Activated CD4-positive, alpha-beta memory T cell treated with anti-CD3 and anti-CD28 coated beads for 36 hours (primary cell): Measurements from ENCODE around the gene OVCH1. TPM values are rescaled to one million over a fixed set of nuclear protein-coding genes. Genes with fewer than 3 reads are reported as not detected.

Source experiments
- total RNA-seq, 2 experiments: library from RNA; stranded (reverse); gene quantifications; one replicate each; pipeline ENCODE4 v1.2.3, GENCODE V29; 2021

The OVCH1 gene
- total RNA-seq, 2 experiments from 2014 or later = not detected

Other genes with a start within 250 kb of the OVCH1 start
- gene ERGIC2, start 116.5 kb downstream of the OVCH1 start, total RNA-seq = 100 to 1,000 TPM; 103 to 120 TPM